ENCODE measurements around the gene RASSF7. TPM values are rescaled to one million over a fixed set of nuclear protein-coding genes. Genes with fewer than 3 reads are reported as not detected.

The RASSF7 gene
- total and polyA plus RNA-seq, 10 of the 15 experiments (the other 5 are each of a cell fraction or from before 2014, with no cell fraction given): 0.39 to 29.7 (median 13.2) TPM

GRCh38 chr11:512761-513595, 47.8 kb upstream of the RASSF7 start:
- H3K9me3 ChIP-seq (replicated peaks; ENCODE audit: control insufficient read depth, insufficient read depth, low read length): no peaks in the 10 kb centered on the region
- DNase-seq (ENCODE audit: low read depth, low spot score): no peak
- 85% methylated on average over 29 of the region's 29 CpGs for WGBS (ENCODE audit: insufficient coverage, insufficient replicate concordance, low lambda C conversion rate, missing lambda C conversion rate)
- BruUV-seq (replicated peaks): no TSS peak
- intact Hi-C loops (cut with micrococcal nuclease; ENCODE audit: unreplicated experiment): no loop called here
- ATAC-seq: no peak
- no peaks in the 10 kb centered on the region for H3K27me3 ChIP-seq (replicated peaks in 1 of 2; ENCODE audit: control insufficient read depth in 2 of 2, insufficient read depth in 2 of 2, low read length in 1 of 2)
- H2AFZ ChIP-seq (ENCODE audit: control insufficient read depth, low read depth, low read length): no peak overlapping the region
- ChIA-PET CTCF (no interaction called here), POLR2A (no interaction called here), SMC1A (ENCODE audit: uncharacterized antibody, unreplicated experiment) (interaction anchor here (0.7 kb wide), 1 partner anchor 278 kb away, joined by 3 read pairs; no protein-coding TSS in a partner anchor), RAD21 (ENCODE audit: unreplicated experiment) (no interaction called here)
- H4K20me1 ChIP-seq (ENCODE audit: control insufficient read depth, insufficient read depth): no peaks in the 10 kb centered on the region
- no peak overlapping the region for H3K27ac ChIP-seq (ENCODE audit: control insufficient read depth, insufficient read depth)
- no peak for TF ChIP-seq NR2C1 (IDR thresholded peaks at IDR 0.05)
- H3K36me3 ChIP-seq (ENCODE audit: control insufficient read depth in 2 of 2, insufficient read depth in 2 of 2, low read length in 1 of 2): peaks cover 0 to 3% of the 10 kb centered on the region in 2 experiments; a peak in 2 of 4 replicates
- in situ Hi-C loops (cut with MboI): no loop called here
- no peak for FAIRE-seq
- H3K4me1 ChIP-seq (ENCODE audit: control insufficient read depth, insufficient read depth, low read length): no peaks in the 10 kb centered on the region; the same call in 1 of the 2 replicates
- no peak overlapping the region for H3K4me2 ChIP-seq (ENCODE audit: control insufficient read depth, insufficient read depth)
- peaks cover 1% of the 10 kb centered on the region; the same call in 1 of the 2 replicates for H3K79me2 ChIP-seq (ENCODE audit: control insufficient read depth, insufficient read depth, low read length)
- H3K4me3 ChIP-seq: no peak overlapping the region
- no peak overlapping the region for H3K9ac ChIP-seq (ENCODE audit: control insufficient read depth, insufficient read depth, low read length)

GRCh38 chr11:514606-515005, 46.2 kb upstream of the RASSF7 start:
- Histone ChIP-seq H3K4me3 (no peak overlapping the region), H3K9me3 (replicated peaks; ENCODE audit: control insufficient read depth, insufficient read depth, low read length) (no peaks in the 10 kb centered on the region), H3K9ac (ENCODE audit: control insufficient read depth, insufficient read depth, low read length) (no peak overlapping the region), H3K27me3 (replicated peaks in 1 of 2; ENCODE audit: control insufficient read depth in 2 of 2, insufficient read depth in 2 of 2, low read length in 1 of 2) (no peaks in the 10 kb centered on the region), H3K79me2 (ENCODE audit: control insufficient read depth, insufficient read depth, low read length) (no peaks in the 10 kb centered on the region), H3K4me1 (ENCODE audit: control insufficient read depth, insufficient read depth, low read length) (peaks cover 3% of the 10 kb centered on the region; the same call in 1 of the 2 replicates), H2AFZ (ENCODE audit: control insufficient read depth, low read depth, low read length) (no peak overlapping the region), H3K4me2 (ENCODE audit: control insufficient read depth, insufficient read depth) (no peak overlapping the region), H3K36me3 (ENCODE audit: control insufficient read depth in 2 of 2, insufficient read depth in 2 of 2, low read length in 1 of 2) (peaks cover 0 to 3% of the 10 kb centered on the region in 2 experiments; a peak in 2 of 4 replicates), H4K20me1 (ENCODE audit: control insufficient read depth, insufficient read depth) (no peaks in the 10 kb centered on the region), H3K27ac (ENCODE audit: control insufficient read depth, insufficient read depth) (no peak overlapping the region)
- WGBS (ENCODE audit: insufficient coverage, insufficient replicate concordance, low lambda C conversion rate, missing lambda C conversion rate): 91% methylated on average over 10 of the region's 10 CpGs
- BruUV-seq (replicated peaks): no TSS peak
- ChIA-PET SMC1A (ENCODE audit: uncharacterized antibody, unreplicated experiment) (no interaction called here), CTCF (no interaction called here), RAD21 (ENCODE audit: unreplicated experiment) (no interaction called here), POLR2A (no interaction called here)
- intact Hi-C loops (cut with micrococcal nuclease; ENCODE audit: unreplicated experiment) (no loop called here), in situ Hi-C loops (cut with MboI) (no loop called here)
- no peak for FAIRE-seq
- no peak for ATAC-seq
- no peak for DNase-seq (ENCODE audit: low read depth, low spot score)
- TF ChIP-seq ZNF384 (IDR thresholded peaks at IDR 0.05; ENCODE audit: borderline replicate concordance, low read depth, low read length): no peak
- no peak for TF ChIP-seq YY1 (IDR thresholded peaks at IDR 0.05; ENCODE audit: low read depth, low read length)
- TF ChIP-seq CTCF (IDR thresholded peaks at IDR 0.05 in 2 of 3, conservative IDR thresholded peaks at IDR 0.05 in 1 of 3; ENCODE audit: control insufficient read depth in 2 of 3, extremely low read depth in 1 of 3, insufficient read depth in 1 of 3, low read depth in 3 of 3, low read length in 3 of 3): no peak
- no peak for TF ChIP-seq POLR2A (IDR thresholded peaks at IDR 0.05; ENCODE audit: low read depth, low read length)
- TF ChIP-seq ZBTB40 (IDR thresholded peaks at IDR 0.05; ENCODE audit: borderline replicate concordance): no peak
- TF ChIP-seq RELB (IDR thresholded peaks at IDR 0.05; ENCODE audit: low read depth): no peak
- no peak for TF ChIP-seq TAF1 (IDR thresholded peaks at IDR 0.05; ENCODE audit: borderline replicate concordance, low read depth, low read length)

Measured in GM12878 (cell line).